ENCODE measurements around the gene TCF7L1. TPM values are rescaled to one million over a fixed set of nuclear protein-coding genes. Genes with fewer than 3 reads are reported as not detected.
"Not testable (repeated sequence)": the region's sequence is repeated elsewhere in the genome, so short reads cannot be mapped to it uniquely, and the experiment has no call there.

Gene TCF7L1
- total RNA-seq, 1 donor from 2014 or later, result 0.18 TPM

- Mint-ChIP-seq H3K9me3 (no peaks in the 10 kb centered on the region), H3K27ac (no peak overlapping the region), H3K36me3 (ENCODE audit: low read depth) (no peaks in the 10 kb centered on the region), H3K27me3 (ENCODE audit: low read depth) (peaks cover 72% of the 10 kb centered on the region), H3K4me1 (ENCODE audit: low read depth) (peaks cover 4% of the 10 kb centered on the region), H3K4me3 (ENCODE audit: low read depth) (no peak overlapping the region)
- intact Hi-C loops (cut with micrococcal nuclease), result loop anchor here (5.0 kb wide), 1 partner anchor 152 kb away; no protein-coding TSS in a partner anchor
- no peak for DNase-seq (ENCODE audit: low spot score)
These were observed 1.9 kb downstream of the TCF7L1 start for GRCh38 chr2:85134896-85135659.

- no peaks in the 10 kb centered on the region for H3K36me3 Mint-ChIP-seq (ENCODE audit: low read depth)
- intact Hi-C loops (cut with micrococcal nuclease), result no loop called here
- H3K27me3 Mint-ChIP-seq (ENCODE audit: low read depth), result peaks cover 70% of the 10 kb centered on the region
- H3K4me1 Mint-ChIP-seq (ENCODE audit: low read depth), result peaks cover 4% of the 10 kb centered on the region
- H3K4me3 Mint-ChIP-seq (ENCODE audit: low read depth), result no peak overlapping the region
- no peaks in the 10 kb centered on the region for H3K9me3 Mint-ChIP-seq
- no peak overlapping the region for H3K27ac Mint-ChIP-seq
- no peak for DNase-seq (ENCODE audit: low spot score)
These were observed 2.4 kb downstream of the TCF7L1 start for GRCh38 chr2:85135660-85135914.

- no peaks in the 10 kb centered on the region for H3K9me3 Mint-ChIP-seq
- DNase-seq (ENCODE audit: low spot score), result no peak
- H3K27ac Mint-ChIP-seq, result no peak overlapping the region
- intact Hi-C loops (cut with micrococcal nuclease), result no loop called here
- no peaks in the 10 kb centered on the region for H3K36me3 Mint-ChIP-seq (ENCODE audit: low read depth)
- H3K27me3 Mint-ChIP-seq (ENCODE audit: low read depth), result peaks cover 69% of the 10 kb centered on the region
- peaks cover 2% of the 10 kb centered on the region for H3K4me1 Mint-ChIP-seq (ENCODE audit: low read depth)
- H3K4me3 Mint-ChIP-seq (ENCODE audit: low read depth), result no peak overlapping the region
These were observed 4.0 kb downstream of the TCF7L1 start for GRCh38 chr2:85137156-85137555.

GRCh38 chr2:85143463-85144082 is 10.4 kb downstream of the TCF7L1 start:
- H3K27me3 Mint-ChIP-seq (ENCODE audit: low read depth), result peaks cover 33% of the 10 kb centered on the region

GRCh38 chr2:85145116-85145820 is 12.1 kb downstream of the TCF7L1 start:
- no peak overlapping the region for H3K4me3 Mint-ChIP-seq (ENCODE audit: low read depth)
- H3K9me3 Mint-ChIP-seq, result no peaks in the 10 kb centered on the region
- DNase-seq (ENCODE audit: low spot score), result no peak
- intact Hi-C loops (cut with micrococcal nuclease), result no loop called here
- no peak overlapping the region for H3K27ac Mint-ChIP-seq
- H3K4me1 Mint-ChIP-seq (ENCODE audit: low read depth), result no peaks in the 10 kb centered on the region
- H3K36me3 Mint-ChIP-seq (ENCODE audit: low read depth), result no peaks in the 10 kb centered on the region
- peaks cover 21% of the 10 kb centered on the region for H3K27me3 Mint-ChIP-seq (ENCODE audit: low read depth)

More at GRCh38 chr2:85143463-85144082, 10.4 kb downstream of the TCF7L1 start:
- no peaks in the 10 kb centered on the region for H3K36me3 Mint-ChIP-seq (ENCODE audit: low read depth)
- DNase-seq (ENCODE audit: low spot score), result no peak
- H3K27ac Mint-ChIP-seq, result no peak overlapping the region
- intact Hi-C loops (cut with micrococcal nuclease), result no loop called here
- no peaks in the 10 kb centered on the region for H3K9me3 Mint-ChIP-seq
- no peaks in the 10 kb centered on the region for H3K4me1 Mint-ChIP-seq (ENCODE audit: low read depth)
- H3K4me3 Mint-ChIP-seq (ENCODE audit: low read depth), result no peak overlapping the region

- Mint-ChIP-seq H3K27me3 (ENCODE audit: low read depth) (peaks cover 11% of the 10 kb centered on the region), H3K27ac (no peak overlapping the region), H3K4me1 (ENCODE audit: low read depth) (peaks cover 5% of the 10 kb centered on the region), H3K36me3 (ENCODE audit: low read depth) (no peaks in the 10 kb centered on the region), H3K4me3 (ENCODE audit: low read depth) (no peak overlapping the region), H3K9me3 (no peaks in the 10 kb centered on the region)
- intact Hi-C loops (cut with micrococcal nuclease), result no loop called here
- DNase-seq (ENCODE audit: low spot score), result no peak
These were observed 15.0 kb downstream of the TCF7L1 start for GRCh38 chr2:85148190-85148589.

- intact Hi-C loops (cut with micrococcal nuclease), result no loop called here
- H3K4me3 Mint-ChIP-seq (ENCODE audit: low read depth), result no peak overlapping the region
- H3K27me3 Mint-ChIP-seq (ENCODE audit: low read depth), result peaks cover 5% of the 10 kb centered on the region
- H3K27ac Mint-ChIP-seq, result no peak overlapping the region
- no peaks in the 10 kb centered on the region for H3K36me3 Mint-ChIP-seq (ENCODE audit: low read depth)
- no peaks in the 10 kb centered on the region for H3K9me3 Mint-ChIP-seq
- peaks cover 5% of the 10 kb centered on the region for H3K4me1 Mint-ChIP-seq (ENCODE audit: low read depth)
- DNase-seq (ENCODE audit: low spot score), result no peak
These were observed 17.8 kb downstream of the TCF7L1 start for GRCh38 chr2:85151026-85151425.

- Mint-ChIP-seq H3K4me1 (ENCODE audit: low read depth) (peaks cover 5% of the 10 kb centered on the region), H3K4me3 (ENCODE audit: low read depth) (no peak overlapping the region), H3K27ac (no peak overlapping the region), H3K27me3 (ENCODE audit: low read depth) (peaks cover 5% of the 10 kb centered on the region), H3K9me3 (no peaks in the 10 kb centered on the region), H3K36me3 (ENCODE audit: low read depth) (no peaks in the 10 kb centered on the region)
- intact Hi-C loops (cut with micrococcal nuclease), result no loop called here
- no peak for DNase-seq (ENCODE audit: low spot score)
These were observed 19.7 kb downstream of the TCF7L1 start for GRCh38 chr2:85152895-85153294.

- peaks cover 5% of the 10 kb centered on the region for H3K4me1 Mint-ChIP-seq (ENCODE audit: low read depth)
These were observed 21.0 kb downstream of the TCF7L1 start for GRCh38 chr2:85154048-85154753.

GRCh38 chr2:85155082-85155481 is 21.9 kb downstream of the TCF7L1 start:
- H3K36me3 Mint-ChIP-seq (ENCODE audit: low read depth); intact Hi-C loops (cut with micrococcal nuclease); H3K27me3 Mint-ChIP-seq (ENCODE audit: low read depth); H3K9me3 Mint-ChIP-seq; H3K27ac Mint-ChIP-seq; H3K4me1 Mint-ChIP-seq (ENCODE audit: low read depth); H3K4me3 Mint-ChIP-seq (ENCODE audit: low read depth); DNase-seq (ENCODE audit: low spot score): not testable (repeated sequence)

More at GRCh38 chr2:85154048-85154753, 21.0 kb downstream of the TCF7L1 start:
- no peak overlapping the region for H3K27ac Mint-ChIP-seq
- no peaks in the 10 kb centered on the region for H3K36me3 Mint-ChIP-seq (ENCODE audit: low read depth)
- H3K9me3 Mint-ChIP-seq, result no peaks in the 10 kb centered on the region
- no peak for DNase-seq (ENCODE audit: low spot score)
- no peak overlapping the region for H3K4me3 Mint-ChIP-seq (ENCODE audit: low read depth)
- intact Hi-C loops (cut with micrococcal nuclease), result no loop called here
- peaks cover 5% of the 10 kb centered on the region for H3K27me3 Mint-ChIP-seq (ENCODE audit: low read depth)

GRCh38 chr2:85156153-85156552 is 23.0 kb downstream of the TCF7L1 start:
- no peak overlapping the region for H3K4me3 Mint-ChIP-seq (ENCODE audit: low read depth)
- no peaks in the 10 kb centered on the region for H3K36me3 Mint-ChIP-seq (ENCODE audit: low read depth)
- no peaks in the 10 kb centered on the region for H3K9me3 Mint-ChIP-seq
- no peak for DNase-seq (ENCODE audit: low spot score)
- H3K27me3 Mint-ChIP-seq (ENCODE audit: low read depth), result peaks cover 5% of the 10 kb centered on the region
- intact Hi-C loops (cut with micrococcal nuclease), result no loop called here
- H3K27ac Mint-ChIP-seq, result no peak overlapping the region
- peaks cover 5% of the 10 kb centered on the region for H3K4me1 Mint-ChIP-seq (ENCODE audit: low read depth)

- Mint-ChIP-seq H3K27me3 (ENCODE audit: low read depth) (peaks cover 5% of the 10 kb centered on the region), H3K4me1 (ENCODE audit: low read depth) (peaks cover under 1% of the 10 kb centered on the region), H3K36me3 (ENCODE audit: low read depth) (no peaks in the 10 kb centered on the region), H3K27ac (no peak overlapping the region), H3K9me3 (no peaks in the 10 kb centered on the region), H3K4me3 (ENCODE audit: low read depth) (no peak overlapping the region)
- intact Hi-C loops (cut with micrococcal nuclease), result no loop called here
- no peak for DNase-seq (ENCODE audit: low spot score)
These were observed 23.4 kb downstream of the TCF7L1 start for GRCh38 chr2:85156619-85157018.

GRCh38 chr2:85157345-85157744 is 24.2 kb downstream of the TCF7L1 start:
- H3K27ac Mint-ChIP-seq, result no peak overlapping the region
- H3K4me3 Mint-ChIP-seq (ENCODE audit: low read depth), result no peak overlapping the region
- peaks cover 4% of the 10 kb centered on the region for H3K27me3 Mint-ChIP-seq (ENCODE audit: low read depth)
- no peaks in the 10 kb centered on the region for H3K36me3 Mint-ChIP-seq (ENCODE audit: low read depth)
- DNase-seq (ENCODE audit: low spot score), result no peak
- no peaks in the 10 kb centered on the region for H3K4me1 Mint-ChIP-seq (ENCODE audit: low read depth)
- intact Hi-C loops (cut with micrococcal nuclease), result no loop called here
- H3K9me3 Mint-ChIP-seq, result no peaks in the 10 kb centered on the region

All from activated T-helper 2 cell treated with anti-CD3 and anti-CD28 coated beads, Interferon-gamma antibody, Interleukin-2, Interleukin-4, amounts not matched to agents 10 μg/mL and 5 μg/mL and 100 μg/mL, durations not matched to agents 14 hours and 24 hours and 36 hours (primary cell).